ENCODE data around the gene NDUFA12. TPM values are rescaled to one million over a fixed set of nuclear protein-coding genes. Genes with fewer than 3 reads are reported as not detected.
A peak's percentile ranks its signal among the peaks of the same experiment; 100 is the strongest.

NDUFA12 gene
- total and polyA plus RNA-seq, 9 of the 15 experiments (the other 6 are each of a cell fraction or from before 2014, with no cell fraction given), result 115 to 986 (median 283) TPM

DNA sequence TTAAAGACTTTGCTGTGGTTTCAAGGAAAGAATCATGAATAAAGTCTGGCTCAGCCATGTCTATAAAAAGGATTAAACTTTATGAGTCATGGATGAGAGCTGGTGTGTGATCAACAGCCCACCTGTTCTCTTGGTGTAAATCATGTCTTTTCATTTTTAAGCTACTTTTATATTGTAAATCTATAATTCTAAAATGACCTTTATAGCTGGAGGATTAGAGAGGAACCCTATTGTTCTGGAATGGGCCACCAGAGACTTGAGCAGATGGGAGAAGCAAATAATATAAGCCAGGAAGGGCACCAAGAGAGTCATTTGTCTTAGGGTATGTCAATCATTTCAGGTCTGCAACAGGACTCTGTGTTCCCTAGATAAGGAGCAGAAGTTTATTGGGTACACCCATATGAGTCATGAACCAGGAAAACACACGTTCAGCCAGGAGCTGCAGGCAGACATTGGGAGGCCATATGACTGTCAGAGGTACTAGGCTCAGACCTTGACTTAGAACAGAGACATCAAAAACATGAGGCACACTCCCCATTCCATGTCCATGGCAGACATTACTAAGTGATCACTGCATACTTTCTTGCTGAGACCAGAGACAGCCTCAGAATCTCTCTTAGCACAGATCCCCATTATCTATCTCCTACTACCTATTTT, 49.3 kb downstream of the NDUFA12 start (continued):
- TF ChIP-seq TFAM (CRISPR knock-in tag; conservative IDR thresholded peaks at IDR 0.05) (no peak), HMGN3 (IDR thresholded peaks at IDR 0.05; ENCODE audit: borderline replicate concordance, extremely low read depth, insufficient read length, low read depth, low read length) (no peak), RBM34 (IDR thresholded peaks at IDR 0.05; ENCODE audit: borderline replicate concordance, insufficient read depth, low read length) (no peak), KLF6 (CRISPR knock-in tag; IDR thresholded peaks at IDR 0.05; ENCODE audit: borderline replicate concordance) (no peak), HEY1 (CRISPR knock-in tag; IDR thresholded peaks at IDR 0.05; ENCODE audit: borderline replicate concordance) (no peak), JUND (IDR thresholded peaks at IDR 0.05; ENCODE audit: borderline replicate concordance, low read depth, low read length) (peak; percentile 97), JUND (tag; IDR thresholded peaks at IDR 0.05; ENCODE audit: borderline replicate concordance, low read depth, low read length) (peak; percentile 95; the same call in 2 of the 3 replicates), ZBTB7A (IDR thresholded peaks at IDR 0.05; ENCODE audit: borderline replicate concordance, control insufficient read depth, low read depth, low read length) (no peak), ZNF764 (CRISPR knock-in tag; IDR thresholded peaks at IDR 0.05; ENCODE audit: low read depth) (no peak), YY1 (IDR thresholded peaks at IDR 0.05; ENCODE audit: borderline replicate concordance in 1 of 3, control insufficient read depth in 1 of 3, extremely low read depth in 1 of 3, insufficient read depth in 3 of 3, insufficient read length in 1 of 3, insufficient replicate concordance in 2 of 3, low read depth in 1 of 3, low read length in 2 of 3) (peak in 1 of 3 experiments; percentile 67), KLF1 (tag; IDR thresholded peaks at IDR 0.05) (0 out of 2 replicates have a peak, but pooled peaks have one; percentile 61), ZNF23 (CRISPR knock-in tag; IDR thresholded peaks at IDR 0.05) (peak; percentile 98), NCOR1 (IDR thresholded peaks at IDR 0.05) (peak; percentile 76)
- TF ChIP-seq, protein P1, sequence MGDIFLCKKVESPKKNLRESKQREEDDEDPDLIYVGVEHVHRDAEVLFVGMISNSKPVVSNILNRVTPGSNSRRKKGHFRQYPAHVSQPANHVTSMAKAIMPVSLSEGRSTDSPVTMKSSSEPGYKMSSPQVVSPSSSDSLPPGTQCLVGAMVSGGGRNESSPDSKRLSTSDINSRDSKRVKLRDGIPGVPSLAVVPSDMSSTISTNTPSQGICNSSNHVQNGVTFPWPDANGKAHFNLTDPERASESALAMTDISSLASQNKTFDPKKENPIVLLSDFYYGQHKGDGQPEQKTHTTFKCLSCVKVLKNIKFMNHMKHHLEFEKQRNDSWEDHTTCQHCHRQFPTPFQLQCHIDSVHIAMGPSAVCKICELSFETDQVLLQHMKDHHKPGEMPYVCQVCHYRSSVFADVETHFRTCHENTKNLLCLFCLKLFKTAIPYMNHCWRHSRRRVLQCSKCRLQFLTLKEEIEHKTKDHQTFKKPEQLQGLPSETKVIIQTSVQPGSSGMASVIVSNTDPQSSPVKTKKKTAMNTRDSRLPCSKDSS (IDR thresholded peaks at IDR 0.05; ENCODE audit: low read depth, partially characterized antibody), result no peak
- TF ChIP-seq, protein P2, sequence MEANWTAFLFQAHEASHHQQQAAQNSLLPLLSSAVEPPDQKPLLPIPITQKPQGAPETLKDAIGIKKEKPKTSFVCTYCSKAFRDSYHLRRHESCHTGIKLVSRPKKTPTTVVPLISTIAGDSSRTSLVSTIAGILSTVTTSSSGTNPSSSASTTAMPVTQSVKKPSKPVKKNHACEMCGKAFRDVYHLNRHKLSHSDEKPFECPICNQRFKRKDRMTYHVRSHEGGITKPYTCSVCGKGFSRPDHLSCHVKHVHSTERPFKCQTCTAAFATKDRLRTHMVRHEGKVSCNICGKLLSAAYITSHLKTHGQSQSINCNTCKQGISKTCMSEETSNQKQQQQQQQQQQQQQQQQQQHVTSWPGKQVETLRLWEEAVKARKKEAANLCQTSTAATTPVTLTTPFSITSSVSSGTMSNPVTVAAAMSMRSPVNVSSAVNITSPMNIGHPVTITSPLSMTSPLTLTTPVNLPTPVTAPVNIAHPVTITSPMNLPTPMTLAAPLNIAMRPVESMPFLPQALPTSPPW (CRISPR knock-in tag; IDR thresholded peaks at IDR 0.05), result no peak
- TF ChIP-seq, protein P3, sequence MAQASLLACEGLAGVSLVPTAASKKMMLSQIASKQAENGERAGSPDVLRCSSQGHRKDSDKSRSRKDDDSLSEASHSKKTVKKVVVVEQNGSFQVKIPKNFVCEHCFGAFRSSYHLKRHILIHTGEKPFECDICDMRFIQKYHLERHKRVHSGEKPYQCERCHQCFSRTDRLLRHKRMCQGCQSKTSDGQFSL (CRISPR knock-in tag; IDR thresholded peaks at IDR 0.05), result no peak
- TF ChIP-seq, protein P3 (tag; IDR thresholded peaks at IDR 0.05), result no peak
